ENCODE results near the gene B4GALNT2.

GRCh38 chr17:49123061-49123460, 9.5 kb upstream of the B4GALNT2 start:
- TF ChIP-seq CTCF (IDR thresholded peaks at IDR 0.05), result no peak
- TF ChIP-seq EZH2 (IDR thresholded peaks at IDR 0.05; ENCODE audit: borderline replicate concordance, insufficient read depth, low read depth, low read length, poor library complexity, severe bottlenecking), result no peak
